A673 (cell line): ENCODE data around the gene CENPO.

Experiments
- CTCF ChIP-seq: fragments of 300-800, 200-600 bp; sonication (generic); conservative IDR thresholded peaks from 2 replicates; pipeline ENCODE4 v1.5.1; 2017; ENCODE audit warnings: low read depth, mild to moderate bottlenecking, antibody characterized with exemption, low read length, moderate library complexity, mixed read lengths
- EZH2 ChIP-seq: fragments of 200-600 bp; sonication (generic); IDR thresholded peaks from 2 replicates; pipeline ENCODE4 v1.6.1; 2017; ENCODE audit warnings: borderline replicate concordance, low read depth, mild to moderate bottlenecking, mixed read lengths, antibody characterized with exemption, low read length; ENCODE audit not compliant: poor library complexity, severe bottlenecking

- TF ChIP-seq CTCF (no peak), EZH2 (no peak)
These were observed 30.9 kb downstream of the CENPO start for GRCh38 chr2:24824071-24824588.
